C4-2B (cell line): ENCODE results near the gene HDDC2.

Experiments
- H3K27ac ChIP-seq: fragments of 450-650 bp; 2 replicates; pipeline ENCODE4 v1.5.1; 2017
- ZFX ChIP-seq: fragments of 450-650 bp; IDR thresholded peaks from 2 replicates; pipeline ENCODE4 v1.6.1; 2017
- TF ChIP-seq, protein P1 (sequence below): fragments of 450-650 bp; conservative IDR thresholded peaks from 2 replicates; pipeline ENCODE4 v1.5.1; 2017; ENCODE audit warnings: mild to moderate bottlenecking

HDDC2 gene, protein sequence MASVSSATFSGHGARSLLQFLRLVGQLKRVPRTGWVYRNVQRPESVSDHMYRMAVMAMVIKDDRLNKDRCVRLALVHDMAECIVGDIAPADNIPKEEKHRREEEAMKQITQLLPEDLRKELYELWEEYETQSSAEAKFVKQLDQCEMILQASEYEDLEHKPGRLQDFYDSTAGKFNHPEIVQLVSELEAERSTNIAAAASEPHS

GRCh38 chr6:125301435-125302391 is at the start of gene HDDC2:
HDDC2 (minus strand) TSS chr6:125301967; CDS start chr6:125301932, 35 bp downstream.
- peak within 1 kb of the TSS; percentile 97 for H3K27ac ChIP-seq
- TF ChIP-seq, protein P1, sequence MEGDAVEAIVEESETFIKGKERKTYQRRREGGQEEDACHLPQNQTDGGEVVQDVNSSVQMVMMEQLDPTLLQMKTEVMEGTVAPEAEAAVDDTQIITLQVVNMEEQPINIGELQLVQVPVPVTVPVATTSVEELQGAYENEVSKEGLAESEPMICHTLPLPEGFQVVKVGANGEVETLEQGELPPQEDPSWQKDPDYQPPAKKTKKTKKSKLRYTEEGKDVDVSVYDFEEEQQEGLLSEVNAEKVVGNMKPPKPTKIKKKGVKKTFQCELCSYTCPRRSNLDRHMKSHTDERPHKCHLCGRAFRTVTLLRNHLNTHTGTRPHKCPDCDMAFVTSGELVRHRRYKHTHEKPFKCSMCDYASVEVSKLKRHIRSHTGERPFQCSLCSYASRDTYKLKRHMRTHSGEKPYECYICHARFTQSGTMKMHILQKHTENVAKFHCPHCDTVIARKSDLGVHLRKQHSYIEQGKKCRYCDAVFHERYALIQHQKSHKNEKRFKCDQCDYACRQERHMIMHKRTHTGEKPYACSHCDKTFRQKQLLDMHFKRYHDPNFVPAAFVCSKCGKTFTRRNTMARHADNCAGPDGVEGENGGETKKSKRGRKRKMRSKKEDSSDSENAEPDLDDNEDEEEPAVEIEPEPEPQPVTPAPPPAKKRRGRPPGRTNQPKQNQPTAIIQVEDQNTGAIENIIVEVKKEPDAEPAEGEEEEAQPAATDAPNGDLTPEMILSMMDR, result no peak
- TF ChIP-seq ZFX, result peak; percentile 95

- H3K27ac ChIP-seq, result no peak overlapping the region
Observed at GRCh38 chr6:125346926-125347563, 45.3 kb upstream of the HDDC2 start.

DNA sequence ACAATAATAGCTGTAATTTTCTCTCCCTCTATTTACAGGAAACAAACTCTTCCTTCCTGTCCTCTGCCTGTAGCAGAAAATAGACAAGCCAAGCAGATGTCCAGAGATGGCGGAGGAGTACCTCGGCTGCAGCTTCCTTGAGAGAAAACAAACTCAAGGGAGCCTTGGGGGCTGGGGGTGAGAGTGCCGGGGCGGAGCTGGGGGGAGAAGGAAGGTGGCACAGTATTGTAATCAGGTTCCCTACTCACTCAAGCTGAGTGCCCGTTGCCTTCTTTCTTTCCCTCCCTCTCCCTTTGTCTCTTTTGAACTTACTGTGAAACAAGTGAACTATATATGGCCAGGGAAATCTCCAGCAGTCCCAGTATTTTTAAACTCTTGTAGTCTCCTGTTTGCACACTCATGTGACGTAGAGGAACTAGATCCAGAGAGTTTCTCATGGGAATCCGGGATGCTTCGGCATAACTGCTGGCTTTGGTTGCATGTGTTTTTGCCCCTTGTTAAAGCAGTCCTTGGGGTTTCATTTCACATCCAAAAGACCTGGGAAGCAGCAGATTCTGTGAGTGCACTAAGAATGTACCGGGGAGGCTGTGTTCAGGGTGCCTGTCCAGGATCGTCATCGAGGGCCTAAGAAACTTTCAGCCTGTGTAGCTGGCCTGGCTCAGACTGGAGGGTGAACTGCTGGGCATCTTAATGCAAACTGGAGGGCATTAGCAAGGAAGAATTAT is 44.6 kb upstream of the HDDC2 start:
- TF ChIP-seq, protein P1, result no peak
- TF ChIP-seq ZFX, result no peak
- H3K27ac ChIP-seq, result no peak overlapping the region

More at GRCh38 chr6:125346926-125347563, 45.3 kb upstream of the HDDC2 start:
- TF ChIP-seq ZFX, result no peak
- TF ChIP-seq, protein P1, result no peak

DNA sequence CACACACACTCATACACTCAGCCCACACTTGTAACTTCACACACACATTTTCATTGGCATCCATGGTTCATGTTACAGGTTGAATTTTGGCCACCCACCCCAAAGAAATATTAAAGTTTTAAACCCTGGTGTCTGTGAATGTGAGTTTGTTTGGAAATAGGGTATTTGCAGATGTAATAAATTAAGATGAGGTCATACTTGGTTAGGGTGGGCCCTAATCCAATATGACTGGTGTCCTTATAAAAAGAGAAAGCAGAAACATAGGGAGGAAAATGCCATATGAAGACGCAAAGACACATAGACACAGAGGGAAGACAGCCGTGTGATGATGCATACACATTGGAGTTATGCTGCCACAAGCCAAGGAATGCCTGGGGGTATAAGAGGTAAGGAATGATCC is 39.7 kb upstream of the HDDC2 start:
- H3K27ac ChIP-seq, result no peak overlapping the region
- TF ChIP-seq ZFX, result no peak
- TF ChIP-seq, protein P1, result no peak

GRCh38 chr6:125340991-125341390 is 39.2 kb upstream of the HDDC2 start:
- TF ChIP-seq ZFX, result no peak
- TF ChIP-seq, protein P1, result no peak
- H3K27ac ChIP-seq, result no peak overlapping the region

DNA sequence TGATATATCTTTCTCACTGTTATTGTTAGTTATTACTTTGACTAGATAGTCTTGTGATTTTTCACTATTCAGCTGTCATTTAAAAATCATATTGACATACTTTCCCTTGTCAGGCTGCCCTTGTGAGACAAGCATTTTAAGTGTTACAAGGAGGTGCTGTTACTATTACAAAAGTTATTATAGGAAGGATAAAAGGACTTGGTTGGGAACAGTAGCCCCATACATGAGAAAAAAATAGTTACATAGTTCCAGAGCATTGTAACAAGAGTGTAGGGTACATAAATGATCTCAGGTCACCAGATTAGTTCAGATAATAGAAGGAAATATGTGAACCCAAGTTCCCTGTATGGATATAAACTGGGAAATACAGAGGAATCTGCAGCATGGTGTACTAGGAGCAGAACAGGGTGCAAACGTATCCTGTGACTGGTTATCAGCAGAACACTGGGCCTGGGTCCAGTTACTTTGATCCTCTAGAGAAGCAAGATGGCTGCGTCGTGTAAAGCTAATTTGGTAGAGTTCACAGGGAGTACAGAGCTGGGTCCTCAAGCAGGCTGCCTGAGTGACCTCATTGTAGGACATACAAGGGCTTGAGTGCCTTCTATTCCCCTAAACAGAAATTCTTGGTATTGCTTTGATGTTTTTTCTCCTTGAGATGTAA is 38.5 kb upstream of the HDDC2 start:
- no peak for TF ChIP-seq ZFX
- TF ChIP-seq, protein P1, result no peak

More for the DNA sequence above, 38.5 kb upstream of the HDDC2 start:
- no peak overlapping the region for H3K27ac ChIP-seq
